OCI-LY3 (cell line): ENCODE results near the gene REG1A.

Source experiments
- EZH2phosphoT487 ChIP-seq: fragments of 200-600 bp; shearing (Covaris generic); IDR thresholded peaks from 2 replicates; pipeline ENCODE4 v1.6.1; 2018; ENCODE audit warnings: antibody characterized with exemption, mixed run types, low read depth
- TF ChIP-seq, protein P1 (sequence below): fragments of 200-600, 300-600 bp; sonication (generic); IDR thresholded peaks from 2 replicates; pipeline ENCODE4 v1.5.1; 2014; ENCODE audit warnings: antibody characterized with exemption, low read length, low read depth

DNA sequence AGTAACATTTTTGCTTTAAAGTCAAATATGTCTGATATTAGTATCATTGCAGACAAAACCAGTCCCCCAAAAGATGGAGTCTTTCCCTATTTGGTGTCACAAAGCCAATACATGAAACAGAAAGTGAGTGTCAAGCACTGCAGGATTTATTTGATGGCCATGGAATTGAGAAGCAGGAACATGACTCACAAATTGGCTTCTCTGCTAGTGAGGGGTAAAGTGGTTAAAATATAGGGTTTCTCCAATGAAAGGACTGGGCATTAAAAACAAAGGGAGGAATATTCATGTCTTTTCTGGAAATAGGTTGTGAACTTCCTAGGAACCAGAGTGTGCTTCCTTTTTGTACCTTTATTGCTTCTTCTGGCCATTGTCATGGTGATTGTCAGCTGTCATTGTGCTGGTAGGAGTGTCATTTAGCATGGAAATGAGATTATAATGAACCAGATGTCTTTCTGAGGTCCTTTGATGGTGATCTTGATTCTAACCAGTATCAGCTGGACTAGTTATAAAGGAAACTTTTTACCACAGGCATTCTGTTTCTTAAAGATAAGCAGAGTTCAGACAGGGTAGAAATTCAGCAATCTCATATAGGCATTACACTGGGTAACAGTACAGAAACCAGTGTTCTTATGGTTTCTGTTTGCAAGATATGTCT is 36.6 kb upstream of the REG1A start:
- TF ChIP-seq, protein P1, sequence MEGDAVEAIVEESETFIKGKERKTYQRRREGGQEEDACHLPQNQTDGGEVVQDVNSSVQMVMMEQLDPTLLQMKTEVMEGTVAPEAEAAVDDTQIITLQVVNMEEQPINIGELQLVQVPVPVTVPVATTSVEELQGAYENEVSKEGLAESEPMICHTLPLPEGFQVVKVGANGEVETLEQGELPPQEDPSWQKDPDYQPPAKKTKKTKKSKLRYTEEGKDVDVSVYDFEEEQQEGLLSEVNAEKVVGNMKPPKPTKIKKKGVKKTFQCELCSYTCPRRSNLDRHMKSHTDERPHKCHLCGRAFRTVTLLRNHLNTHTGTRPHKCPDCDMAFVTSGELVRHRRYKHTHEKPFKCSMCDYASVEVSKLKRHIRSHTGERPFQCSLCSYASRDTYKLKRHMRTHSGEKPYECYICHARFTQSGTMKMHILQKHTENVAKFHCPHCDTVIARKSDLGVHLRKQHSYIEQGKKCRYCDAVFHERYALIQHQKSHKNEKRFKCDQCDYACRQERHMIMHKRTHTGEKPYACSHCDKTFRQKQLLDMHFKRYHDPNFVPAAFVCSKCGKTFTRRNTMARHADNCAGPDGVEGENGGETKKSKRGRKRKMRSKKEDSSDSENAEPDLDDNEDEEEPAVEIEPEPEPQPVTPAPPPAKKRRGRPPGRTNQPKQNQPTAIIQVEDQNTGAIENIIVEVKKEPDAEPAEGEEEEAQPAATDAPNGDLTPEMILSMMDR = no peak
- no peak for TF ChIP-seq EZH2phosphoT487
